HUES6 (cell line): ENCODE measurements around the gene PPARG.

Source experiments
- H3K27ac ChIP-seq: 2 replicates; pipeline ENCODE4 v1.7.0; 2013; ENCODE audit warnings: low read depth, mild to moderate bottlenecking, low read length, inconsistent platforms
- H3K27me3 ChIP-seq: 2 replicates; pipeline ENCODE4 v1.6.1; 2013; ENCODE audit warnings: low read length; ENCODE audit not compliant: control insufficient read depth, insufficient read depth
- H3K36me3 ChIP-seq: 2 replicates; pipeline ENCODE4 v1.6.1; 2013; ENCODE audit warnings: low read length; ENCODE audit not compliant: control insufficient read depth, insufficient read depth
- H3K4me1 ChIP-seq: 2 replicates; pipeline ENCODE4 v1.6.1; 2013; ENCODE audit warnings: low read length; ENCODE audit not compliant: control insufficient read depth, insufficient read depth
- H3K4me3 ChIP-seq: 2 replicates; pipeline ENCODE4 v1.5.1; 2013; ENCODE audit warnings: low read depth, low read length
- H3K9ac ChIP-seq: one replicate; pipeline ENCODE4 v1.6.1; 2013; ENCODE audit warnings: mild to moderate bottlenecking, low read length
- H3K9me3 ChIP-seq: 2 replicates; pipeline ENCODE4 v1.6.1; 2013; ENCODE audit warnings: low read depth, low read length; ENCODE audit not compliant: control insufficient read depth, insufficient read depth

Gene PPARG

GRCh38 chr3:12399226-12399625 lies 110.4 kb downstream of the PPARG start:
- Histone ChIP-seq H3K4me3 (no peak overlapping the region), H3K4me1 (no peaks in the 10 kb centered on the region), H3K27me3 (0 out of 2 replicates have a peak, but pooled peaks cover 3% of the 10 kb centered on the region), H3K9me3 (no peaks in the 10 kb centered on the region), H3K36me3 (no peaks in the 10 kb centered on the region), H3K9ac (no peak overlapping the region), H3K27ac (no peak overlapping the region)

- Histone ChIP-seq H3K4me1 (no peaks in the 10 kb centered on the region; the same call in 1 of the 2 replicates), H3K9ac (no peak overlapping the region), H3K36me3 (no peaks in the 10 kb centered on the region), H3K4me3 (no peak overlapping the region), H3K27ac (no peak overlapping the region), H3K9me3 (no peaks in the 10 kb centered on the region), H3K27me3 (0 out of 2 replicates have a peak, but pooled peaks cover 3% of the 10 kb centered on the region)
These were observed 111.8 kb downstream of the PPARG start for GRCh38 chr3:12400616-12401194.

- Histone ChIP-seq H3K9me3 (no peaks in the 10 kb centered on the region), H3K4me1 (no peaks in the 10 kb centered on the region; the same call in 1 of the 2 replicates), H3K27ac (no peak overlapping the region), H3K27me3 (0 out of 2 replicates have a peak, but pooled peaks cover 3% of the 10 kb centered on the region), H3K4me3 (no peak overlapping the region), H3K9ac (no peak overlapping the region), H3K36me3 (no peaks in the 10 kb centered on the region)
These were observed 112.3 kb downstream of the PPARG start for GRCh38 chr3:12401208-12401607.

- H3K36me3 ChIP-seq = no peaks in the 10 kb centered on the region
- H3K9me3 ChIP-seq = no peaks in the 10 kb centered on the region
- no peaks in the 10 kb centered on the region; the same call in 1 of the 2 replicates for H3K4me1 ChIP-seq
- H3K27ac ChIP-seq = no peak overlapping the region
- H3K27me3 ChIP-seq = no peaks in the 10 kb centered on the region
- H3K4me3 ChIP-seq = no peak overlapping the region
- H3K9ac ChIP-seq = no peak overlapping the region
These were observed 116.8 kb downstream of the PPARG start for GRCh38 chr3:12405432-12406272.

- H3K27ac ChIP-seq = no peak overlapping the region
- H3K4me1 ChIP-seq = no peaks in the 10 kb centered on the region; the same call in none of the 2 replicates
- H3K9me3 ChIP-seq = no peaks in the 10 kb centered on the region
- no peak overlapping the region for H3K9ac ChIP-seq
- no peaks in the 10 kb centered on the region for H3K36me3 ChIP-seq
- H3K27me3 ChIP-seq = no peaks in the 10 kb centered on the region
- H3K4me3 ChIP-seq = no peak overlapping the region
These were observed 120.3 kb downstream of the PPARG start for GRCh38 chr3:12408984-12409683.

- no peak overlapping the region for H3K9ac ChIP-seq
- no peak overlapping the region for H3K27ac ChIP-seq
- H3K4me1 ChIP-seq = no peaks in the 10 kb centered on the region; the same call in none of the 2 replicates
- no peaks in the 10 kb centered on the region for H3K27me3 ChIP-seq
- H3K36me3 ChIP-seq = no peaks in the 10 kb centered on the region
- no peaks in the 10 kb centered on the region for H3K9me3 ChIP-seq
- H3K4me3 ChIP-seq = no peak overlapping the region
These were observed 121.1 kb downstream of the PPARG start for GRCh38 chr3:12409684-12410596.

GRCh38 chr3:12413721-12414255 lies 124.9 kb downstream of the PPARG start:
- Histone ChIP-seq H3K9me3 (no peaks in the 10 kb centered on the region), H3K27ac (no peak overlapping the region), H3K9ac (no peak overlapping the region), H3K4me3 (no peak overlapping the region), H3K36me3 (no peaks in the 10 kb centered on the region), H3K4me1 (no peaks in the 10 kb centered on the region; the same call in 1 of the 2 replicates), H3K27me3 (no peaks in the 10 kb centered on the region)

GRCh38 chr3:12415014-12415680 lies 126.3 kb downstream of the PPARG start:
- Histone ChIP-seq H3K9ac (no peak overlapping the region), H3K4me3 (no peak overlapping the region), H3K27ac (no peak overlapping the region), H3K4me1 (no peaks in the 10 kb centered on the region; the same call in 1 of the 2 replicates), H3K9me3 (no peaks in the 10 kb centered on the region), H3K27me3 (no peaks in the 10 kb centered on the region), H3K36me3 (no peaks in the 10 kb centered on the region)

- Histone ChIP-seq H3K27me3 (no peaks in the 10 kb centered on the region), H3K9me3 (no peaks in the 10 kb centered on the region), H3K9ac (no peak overlapping the region), H3K4me1 (no peaks in the 10 kb centered on the region; the same call in 1 of the 2 replicates), H3K27ac (no peak overlapping the region), H3K4me3 (no peak overlapping the region), H3K36me3 (no peaks in the 10 kb centered on the region)
These were observed 127.9 kb downstream of the PPARG start for GRCh38 chr3:12416731-12417130.

- Histone ChIP-seq H3K4me3 (no peak overlapping the region), H3K36me3 (no peaks in the 10 kb centered on the region), H3K27me3 (no peaks in the 10 kb centered on the region), H3K9ac (no peak overlapping the region), H3K27ac (no peak overlapping the region), H3K4me1 (peaks cover 21% of the 10 kb centered on the region; the same call in 1 of the 2 replicates), H3K9me3 (no peaks in the 10 kb centered on the region)
These were observed 131.5 kb downstream of the PPARG start for GRCh38 chr3:12420393-12420792.
